ENCODE data around the gene NR1D2.

Gene NR1D2

DNA sequence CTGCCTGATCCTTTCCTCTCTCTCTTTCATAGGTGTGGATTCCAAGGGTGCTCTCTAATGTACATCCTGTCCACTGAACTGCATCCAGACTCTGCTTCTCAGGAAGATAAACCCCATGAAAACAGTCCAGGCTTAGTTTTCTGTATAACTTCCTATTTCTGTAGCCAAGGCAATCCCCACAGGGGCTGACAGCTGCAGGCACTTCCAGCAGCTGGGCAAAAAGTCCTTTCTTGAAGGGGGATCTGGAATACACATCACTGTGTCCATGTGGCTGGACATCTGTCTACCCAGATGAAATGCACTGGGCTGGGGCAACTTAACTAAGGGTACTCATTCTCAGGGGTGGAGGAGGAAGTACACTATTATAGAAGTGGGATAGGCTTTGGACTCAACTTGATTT is 72.2 kb downstream of the NR1D2 start:
- H3K9ac ChIP-seq (ENCODE audit: low read length), result no peak overlapping the region
- H3K9me3 ChIP-seq (ENCODE audit: control insufficient read depth, low read length), result no peaks in the 10 kb centered on the region
- H2BK12ac ChIP-seq (ENCODE audit: low read length in 2 of 2), result no peak overlapping the region
- no peak overlapping the region for H3K4me3 ChIP-seq (ENCODE audit: insufficient read depth in 1 of 2, low read depth in 1 of 2, low read length in 2 of 2)
- no peak overlapping the region for H4K91ac ChIP-seq (ENCODE audit: low read length)
- H3K14ac ChIP-seq (ENCODE audit: low read length in 2 of 2), result no peak overlapping the region
- H2AFZ ChIP-seq (ENCODE audit: low read depth, low read length), result no peak overlapping the region
- H3K27ac ChIP-seq (ENCODE audit: low read length, poor library complexity, severe bottlenecking), result no peak overlapping the region
- H3K27me3 ChIP-seq (ENCODE audit: control insufficient read depth in 1 of 2, insufficient read depth in 1 of 2, low read length in 2 of 2), result no peaks in the 10 kb centered on the region
- H3K4me1 ChIP-seq (ENCODE audit: control insufficient read depth, insufficient read depth, low read depth, low read length), result peaks cover 3% of the 10 kb centered on the region
- no peak for DNase-seq
- H2BK15ac ChIP-seq (ENCODE audit: low read depth, poor library complexity, severe bottlenecking), result no peak overlapping the region
- no peak overlapping the region for H3K23ac ChIP-seq (ENCODE audit: low read length in 2 of 2)
- H2BK120ac ChIP-seq (ENCODE audit: low read depth, low read length), result no peak overlapping the region
- no peaks in the 10 kb centered on the region for H3K79me1 ChIP-seq (replicated peaks; ENCODE audit: low read length, poor library complexity, severe bottlenecking)
- H3K4me2 ChIP-seq (ENCODE audit: low read length, poor library complexity, severe bottlenecking), result no peak overlapping the region
- H2BK5ac ChIP-seq (ENCODE audit: low read depth, low read length, poor library complexity, severe bottlenecking), result no peak overlapping the region
- no peak overlapping the region for H3K18ac ChIP-seq (ENCODE audit: low read depth in 1 of 2, low read length in 2 of 2)
- H3K36me3 ChIP-seq (ENCODE audit: control insufficient read depth in 1 of 2, insufficient read depth in 2 of 2, low read depth in 1 of 2, low read length in 2 of 2), result no peaks in the 10 kb centered on the region
- no peak overlapping the region for H3K4ac ChIP-seq (ENCODE audit: low read depth in 1 of 2, low read length in 2 of 2)
- H4K8ac ChIP-seq (ENCODE audit: low read length), result no peak overlapping the region
- H2AK5ac ChIP-seq (ENCODE audit: low read length, severe bottlenecking), result no peak overlapping the region

DNA sequence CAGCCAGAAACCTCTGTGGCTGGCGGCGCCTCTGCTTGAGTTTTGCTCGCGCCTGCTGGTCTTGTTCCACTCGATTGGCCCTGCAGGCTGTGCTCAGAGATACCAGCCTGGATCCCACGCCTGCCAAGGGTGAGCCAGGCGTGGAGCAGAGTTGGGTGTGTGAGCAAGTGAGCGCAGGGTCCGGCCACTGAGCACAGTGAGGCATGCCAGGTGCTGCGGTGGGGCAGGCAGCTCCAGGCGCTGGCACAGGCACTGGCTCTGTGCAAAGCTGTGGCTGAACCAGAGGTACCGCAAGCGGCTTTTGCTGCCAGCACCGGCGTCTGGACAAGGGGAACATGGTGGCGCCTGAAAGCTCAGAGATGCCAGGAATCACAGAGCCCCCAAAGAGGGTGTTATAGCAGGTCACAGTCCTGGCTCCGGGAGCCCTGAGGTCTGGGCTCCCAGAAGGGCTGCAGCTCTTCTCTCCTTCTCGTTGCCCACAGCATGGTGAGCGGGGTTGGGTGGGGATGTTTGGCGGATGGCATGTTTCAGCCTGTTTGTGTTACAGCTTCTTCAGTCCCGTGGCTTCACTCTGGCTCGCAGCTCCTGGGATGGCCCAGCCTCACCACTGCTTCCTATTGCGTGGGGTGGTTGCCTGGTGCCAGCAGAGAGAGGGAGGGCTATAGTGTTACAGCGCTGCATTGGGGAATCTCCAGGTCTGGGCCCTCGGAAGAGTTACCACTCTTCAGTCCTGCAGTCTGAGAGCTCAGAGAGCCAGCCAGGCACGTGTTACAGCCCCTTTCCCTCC is 73.9 kb downstream of the NR1D2 start:
- Histone ChIP-seq H3K14ac (ENCODE audit: low read length in 2 of 2) (no peak overlapping the region), H4K91ac (ENCODE audit: low read length) (no peak overlapping the region), H3K27ac (ENCODE audit: low read length, poor library complexity, severe bottlenecking) (no peak overlapping the region), H2BK12ac (ENCODE audit: low read length in 2 of 2) (no peak overlapping the region), H3K4me1 (ENCODE audit: control insufficient read depth, insufficient read depth, low read depth, low read length) (peaks cover 3% of the 10 kb centered on the region), H3K36me3 (ENCODE audit: control insufficient read depth in 1 of 2, insufficient read depth in 2 of 2, low read depth in 1 of 2, low read length in 2 of 2) (no peaks in the 10 kb centered on the region), H4K8ac (ENCODE audit: low read length) (peak overlapping the region; percentile 55), H3K4me3 (ENCODE audit: insufficient read depth in 1 of 2, low read depth in 1 of 2, low read length in 2 of 2) (no peak overlapping the region), H3K9ac (ENCODE audit: low read length) (no peak overlapping the region), H3K23ac (ENCODE audit: low read length in 2 of 2) (no peak overlapping the region), H2BK15ac (ENCODE audit: low read depth, poor library complexity, severe bottlenecking) (no peak overlapping the region), H2BK120ac (ENCODE audit: low read depth, low read length) (no peak overlapping the region), H2AK5ac (ENCODE audit: low read length, severe bottlenecking) (no peak overlapping the region), H2AFZ (ENCODE audit: low read depth, low read length) (no peak overlapping the region), H3K4me2 (ENCODE audit: low read length, poor library complexity, severe bottlenecking) (no peak overlapping the region), H3K18ac (ENCODE audit: low read depth in 1 of 2, low read length in 2 of 2) (peak overlapping the region in 1 of 2 experiments; percentile 28), H3K9me3 (ENCODE audit: control insufficient read depth, low read length) (no peaks in the 10 kb centered on the region), H3K27me3 (ENCODE audit: control insufficient read depth in 1 of 2, insufficient read depth in 1 of 2, low read length in 2 of 2) (no peaks in the 10 kb centered on the region), H2BK5ac (ENCODE audit: low read depth, low read length, poor library complexity, severe bottlenecking) (no peak overlapping the region), H3K4ac (ENCODE audit: low read depth in 1 of 2, low read length in 2 of 2) (no peak overlapping the region), H3K79me1 (replicated peaks; ENCODE audit: low read length, poor library complexity, severe bottlenecking) (no peaks in the 10 kb centered on the region)
- no peak for DNase-seq
- 94% methylated on average over 26 of the region's 26 CpGs for WGBS

DNA sequence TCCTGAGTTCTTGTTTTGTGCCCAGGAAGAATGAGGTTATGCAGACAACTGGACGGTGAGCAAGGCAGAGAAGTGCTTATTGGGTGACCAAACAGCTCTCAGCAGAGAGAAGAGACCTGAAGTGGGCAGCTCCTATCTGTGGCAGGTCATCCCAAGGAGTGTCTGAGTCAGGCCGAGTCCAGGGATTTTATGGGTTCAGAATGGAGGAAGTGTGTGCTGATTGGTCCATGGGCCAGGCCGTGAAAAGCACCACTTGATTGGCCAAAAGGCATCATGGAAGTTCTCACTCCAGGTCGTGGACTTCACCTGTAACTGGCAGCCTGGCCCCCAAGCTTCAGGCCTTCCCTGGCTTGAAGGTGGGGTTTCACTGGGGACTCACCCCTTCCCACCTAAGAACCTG is 74.5 kb downstream of the NR1D2 start:
- Histone ChIP-seq H3K4me1 (ENCODE audit: control insufficient read depth, insufficient read depth, low read depth, low read length) (peaks cover 3% of the 10 kb centered on the region), H3K14ac (ENCODE audit: low read length in 2 of 2) (peak overlapping the region in 1 of 2 experiments; percentile 49), H4K8ac (ENCODE audit: low read length) (no peak overlapping the region), H3K4me3 (ENCODE audit: insufficient read depth in 1 of 2, low read depth in 1 of 2, low read length in 2 of 2) (no peak overlapping the region), H2BK120ac (ENCODE audit: low read depth, low read length) (no peak overlapping the region), H3K9me3 (ENCODE audit: control insufficient read depth, low read length) (no peaks in the 10 kb centered on the region), H3K79me1 (replicated peaks; ENCODE audit: low read length, poor library complexity, severe bottlenecking) (no peaks in the 10 kb centered on the region), H2BK5ac (ENCODE audit: low read depth, low read length, poor library complexity, severe bottlenecking) (no peak overlapping the region), H2AK5ac (ENCODE audit: low read length, severe bottlenecking) (no peak overlapping the region), H2BK15ac (ENCODE audit: low read depth, poor library complexity, severe bottlenecking) (no peak overlapping the region), H2AFZ (ENCODE audit: low read depth, low read length) (no peak overlapping the region), H3K36me3 (ENCODE audit: control insufficient read depth in 1 of 2, insufficient read depth in 2 of 2, low read depth in 1 of 2, low read length in 2 of 2) (no peaks in the 10 kb centered on the region), H4K91ac (ENCODE audit: low read length) (no peak overlapping the region), H3K23ac (ENCODE audit: low read length in 2 of 2) (no peak overlapping the region), H3K18ac (ENCODE audit: low read depth in 1 of 2, low read length in 2 of 2) (no peak overlapping the region), H3K4ac (ENCODE audit: low read depth in 1 of 2, low read length in 2 of 2) (no peak overlapping the region), H3K4me2 (ENCODE audit: low read length, poor library complexity, severe bottlenecking) (no peak overlapping the region), H3K9ac (ENCODE audit: low read length) (no peak overlapping the region), H2BK12ac (ENCODE audit: low read length in 2 of 2) (no peak overlapping the region), H3K27me3 (ENCODE audit: control insufficient read depth in 1 of 2, insufficient read depth in 1 of 2, low read length in 2 of 2) (no peaks in the 10 kb centered on the region), H3K27ac (ENCODE audit: low read length, poor library complexity, severe bottlenecking) (no peak overlapping the region)
- no peak for DNase-seq
- 90% methylated on average over 4 of the region's 4 CpGs for WGBS

DNA sequence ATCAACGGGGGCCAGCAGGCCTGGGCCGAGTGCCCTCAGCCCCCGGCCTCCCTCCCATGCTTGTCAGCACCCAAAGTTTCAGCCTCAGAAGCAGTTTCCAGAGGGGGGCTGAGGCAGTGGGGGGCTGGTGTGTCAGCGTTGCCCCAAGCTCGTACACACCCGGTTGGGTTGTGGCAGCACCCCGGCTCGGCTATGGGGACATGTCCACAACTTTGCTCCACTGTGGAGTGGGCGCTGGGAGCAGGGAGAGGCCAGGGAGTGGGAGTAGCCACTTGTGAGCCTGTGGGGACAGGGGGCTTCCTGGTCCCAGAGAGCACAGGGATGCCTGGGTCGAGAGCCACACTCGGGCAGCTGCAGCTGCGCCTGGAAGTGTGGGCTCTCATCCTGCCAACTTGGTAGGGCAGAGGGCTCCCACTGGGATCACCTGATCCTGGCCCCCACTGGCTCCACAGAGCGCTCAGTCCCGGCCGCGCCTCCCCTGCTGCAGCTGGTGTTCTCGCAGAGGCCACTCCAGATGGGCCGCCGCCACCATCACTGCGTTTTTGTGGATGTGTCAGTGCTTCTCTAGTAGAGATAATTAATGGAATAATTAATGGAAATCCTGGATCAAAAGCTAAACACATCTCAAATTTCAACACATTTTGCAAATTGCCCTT is 75.1 kb downstream of the NR1D2 start:
- H3K27ac ChIP-seq (ENCODE audit: low read length, poor library complexity, severe bottlenecking), result no peak overlapping the region
- no peak overlapping the region for H2BK15ac ChIP-seq (ENCODE audit: low read depth, poor library complexity, severe bottlenecking)
- H4K91ac ChIP-seq (ENCODE audit: low read length), result no peak overlapping the region
- H3K4ac ChIP-seq (ENCODE audit: low read depth in 1 of 2, low read length in 2 of 2), result no peak overlapping the region
- H2BK120ac ChIP-seq (ENCODE audit: low read depth, low read length), result no peak overlapping the region
- H3K9me3 ChIP-seq (ENCODE audit: control insufficient read depth, low read length), result no peaks in the 10 kb centered on the region
- peak overlapping the region in 1 of 2 experiments; percentile 49 for H3K14ac ChIP-seq (ENCODE audit: low read length in 2 of 2)
- no peak overlapping the region for H3K9ac ChIP-seq (ENCODE audit: low read length)
- no peak overlapping the region for H3K23ac ChIP-seq (ENCODE audit: low read length in 2 of 2)
- no peak for DNase-seq
- H3K4me1 ChIP-seq (ENCODE audit: control insufficient read depth, insufficient read depth, low read depth, low read length), result peaks cover 3% of the 10 kb centered on the region
- H4K8ac ChIP-seq (ENCODE audit: low read length), result no peak overlapping the region
- no peaks in the 10 kb centered on the region for H3K27me3 ChIP-seq (ENCODE audit: control insufficient read depth in 1 of 2, insufficient read depth in 1 of 2, low read length in 2 of 2)
- H3K4me2 ChIP-seq (ENCODE audit: low read length, poor library complexity, severe bottlenecking), result no peak overlapping the region
- no peak overlapping the region for H2BK12ac ChIP-seq (ENCODE audit: low read length in 2 of 2)
- H2AK5ac ChIP-seq (ENCODE audit: low read length, severe bottlenecking), result no peak overlapping the region
- no peak overlapping the region for H3K18ac ChIP-seq (ENCODE audit: low read depth in 1 of 2, low read length in 2 of 2)
- no peak overlapping the region for H2BK5ac ChIP-seq (ENCODE audit: low read depth, low read length, poor library complexity, severe bottlenecking)
- 96% methylated on average over 11 of the region's 20 CpGs for WGBS
- no peaks in the 10 kb centered on the region for H3K36me3 ChIP-seq (ENCODE audit: control insufficient read depth in 1 of 2, insufficient read depth in 2 of 2, low read depth in 1 of 2, low read length in 2 of 2)
- no peaks in the 10 kb centered on the region for H3K79me1 ChIP-seq (replicated peaks; ENCODE audit: low read length, poor library complexity, severe bottlenecking)
- H2AFZ ChIP-seq (ENCODE audit: low read depth, low read length), result no peak overlapping the region
- H3K4me3 ChIP-seq (ENCODE audit: insufficient read depth in 1 of 2, low read depth in 1 of 2, low read length in 2 of 2), result no peak overlapping the region

Measured in mesenchymal stem cell (in vitro differentiated cells and primary cell).